Hepatocyte (in vitro differentiated cells): ENCODE measurements around the gene POTEM.
"Not testable (repeated sequence)": the region's sequence is repeated elsewhere in the genome, so short reads cannot be mapped to it uniquely, and the experiment has no call there.

Experiments used
- CTCF ChIP-seq: fragments of 200-600 bp; sonication (generic); IDR thresholded peaks from 2 replicates; pipeline ENCODE4 v1.5.1; 2016; ENCODE audit warnings: antibody characterized with exemption, mild to moderate bottlenecking; ENCODE audit not compliant: poor library complexity
- EZH2 ChIP-seq: fragments of 200-600 bp; sonication (generic); IDR thresholded peaks from 2 replicates; pipeline ENCODE4 v1.6.1; 2016; ENCODE audit warnings: antibody characterized with exemption, mild to moderate bottlenecking, borderline replicate concordance
- EZH2phosphoT487 ChIP-seq: fragments of 200-600 bp; sonication (generic); IDR thresholded peaks from one replicate; pipeline ENCODE4 v1.6.1; 2018; ENCODE audit warnings: antibody characterized with exemption, mild to moderate bottlenecking, low read depth, moderate library complexity; ENCODE audit not compliant: unreplicated experiment, severe bottlenecking

- not testable (repeated sequence) for TF ChIP-seq CTCF, EZH2phosphoT487, EZH2
Measured at GRCh38 chr14:19038060-19038664, 70.9 kb downstream of the POTEM start.
